HepG2 (cell line): ENCODE results near the gene PSMD3. TPM values are rescaled to one million over a fixed set of nuclear protein-coding genes. Genes with fewer than 3 reads are reported as not detected.

ENCODE experiments used
- ATAC-seq: fragments of 200-7000 bp; cut with Tn5 transposase; 3 replicates; pipeline ENCODE4 v1.9.1; 2020; ENCODE audit warnings: mild to moderate bottlenecking, moderate library complexity
- BruUV-seq: library from RNA; stranded (reverse); fragments of 400-500 nt; replicated peaks from 2 replicates; lab custom pipeline; 2021; lab: Mats Ljungman, UMichigan
- CTCF ChIA-PET: fragments of 300-600 bp; formaldehyde crosslinking; extraction: SDS; loops from one replicate; lab custom pipeline; 2021; ENCODE audit warnings: low total read pairs, inconsistent platforms, low intra/inter-chr PET ratio; lab: Yijun Ruan, JAX
- POLR2A ChIA-PET: fragments of 350-600 bp; sonication (Branson Sonifier 250); formaldehyde crosslinking; loops from one replicate; lab custom pipeline; 2020; ENCODE audit warnings: antibody characterized with exemption, inconsistent platforms; lab: Yijun Ruan, JAX
- DNase-seq: peaks from one replicate; pipeline ENCODE4 v3.0.0-alpha.2; 2015; ENCODE audit warnings: low spot score
- FAIRE-seq: peaks from 3 replicates; lab custom pipeline; 2011; peaks lifted over from hg19 to GRCh38; lab: Jason Lieb, UNC
- H2AFZ ChIP-seq: one replicate; pipeline ENCODE4 v1.6.1; 2011; ENCODE audit warnings: low read length, inconsistent platforms
- H3K27ac ChIP-seq: fragments of 300-600 bp; 3 replicates; pipeline ENCODE4 v1.8.0; 2011; ENCODE audit warnings: mixed run types, mild to moderate bottlenecking, mixed read lengths, low read length, inconsistent platforms; ENCODE audit not compliant: insufficient read depth; ENCODE audit errors: extremely low read length
- H3K27me3 ChIP-seq, 2 experiments: fragments of 200-600 bp in 1 of 2; 2 replicates in 1 of 2; 3 replicates in 1 of 2; pipeline versions ENCODE4 v1.6.0 to v1.8.0; 2011; ENCODE audit warnings: low read length in 2 of 2, mild to moderate bottlenecking in 2 of 2, moderate library complexity in 2 of 2, inconsistent platforms in 1 of 2; ENCODE audit not compliant: insufficient read depth in 2 of 2, control insufficient read depth in 1 of 2
- H3K36me3 ChIP-seq, 2 experiments: fragments of 200-600 bp in 1 of 2; replicated peaks in 1 of 2; 2 replicates in 1 of 2; 3 replicates in 1 of 2; pipeline versions ENCODE4 v1.5.1 to v1.8.0; 2011; ENCODE audit warnings: low read length in 2 of 2, inconsistent platforms in 1 of 2; ENCODE audit not compliant: insufficient read depth in 2 of 2, control insufficient read depth in 1 of 2
- H3K4me1 ChIP-seq: 2 replicates; pipeline ENCODE4 v1.5.1; 2012; ENCODE audit warnings: low read length, inconsistent platforms; ENCODE audit not compliant: insufficient read depth
- H3K4me2 ChIP-seq: 2 replicates; pipeline ENCODE4 v1.6.0; 2011; ENCODE audit warnings: low read depth, low read length, inconsistent platforms
- H3K4me3 ChIP-seq, 3 experiments: fragments of 200-600 bp in 1 of 3; sonication (generic), shearing (Covaris generic) in 1 of 3; replicated peaks in 1 of 3; 2 replicates each; pipeline ENCODE4 v1.5.1; 2011 to 2016; ENCODE audit warnings: low read length in 3 of 3, inconsistent platforms in 2 of 3, low read depth in 2 of 3, mild to moderate bottlenecking in 2 of 3, control low read depth in 1 of 3, mixed read lengths in 1 of 3; ENCODE audit not compliant: insufficient read depth in 1 of 3
- H3K79me2 ChIP-seq: one replicate; pipeline ENCODE4 v1.6.1; 2011; ENCODE audit warnings: low read length, inconsistent platforms; ENCODE audit not compliant: insufficient read depth
- H3K9ac ChIP-seq: 2 replicates; pipeline ENCODE4 v1.6.0; 2011; ENCODE audit warnings: mild to moderate bottlenecking, low read depth, low read length, inconsistent platforms; ENCODE audit not compliant: insufficient read depth
- H3K9me3 ChIP-seq: 2 replicates; pipeline ENCODE4 v1.5.1; 2012; ENCODE audit warnings: mild to moderate bottlenecking, low read length
- H4K20me1 ChIP-seq: 2 replicates; pipeline ENCODE4 v1.6.0; 2011; ENCODE audit warnings: inconsistent platforms, mild to moderate bottlenecking, low read length, moderate library complexity; ENCODE audit not compliant: insufficient read depth
- ARNT2 ChIP-seq: sonication (generic); formaldehyde crosslinking; IDR thresholded peaks from 2 replicates; pipeline ENCODE4 v1.8.0; 2022; ENCODE audit warnings: mild to moderate bottlenecking, low read depth, missing genetic modification reagents, moderate library complexity
- FOXC1 ChIP-seq: sonication (generic); formaldehyde crosslinking; IDR thresholded peaks from 2 replicates; pipeline ENCODE4 v1.8.0; 2022; ENCODE audit warnings: mild to moderate bottlenecking, missing genetic modification reagents, borderline replicate concordance
- KLF11 ChIP-seq: IDR thresholded peaks from 2 replicates; pipeline ENCODE4 v1.6.1; 2016; ENCODE audit warnings: missing compliant biosample characterization
- POLR2AphosphoS2 ChIP-seq: IDR thresholded peaks from 2 replicates; pipeline ENCODE4 v1.6.1; 2011; ENCODE audit warnings: low read depth, low read length, improper control_type of control experiment
- RBAK ChIP-seq: sonication (generic); formaldehyde crosslinking; IDR thresholded peaks from 2 replicates; pipeline ENCODE4 v1.5.1; 2020; ENCODE audit warnings: mild to moderate bottlenecking, missing genetic modification reagents
- WIZ ChIP-seq: sonication (generic); formaldehyde crosslinking; IDR thresholded peaks from 2 replicates; pipeline ENCODE4 v1.5.1; 2020; ENCODE audit warnings: mild to moderate bottlenecking, missing genetic modification reagents
- ZBTB38 ChIP-seq: sonication (generic); formaldehyde crosslinking; IDR thresholded peaks from 2 replicates; pipeline ENCODE4 v1.5.1; 2020; ENCODE audit warnings: mild to moderate bottlenecking, missing genetic modification reagents
- ZBTB42 ChIP-seq: sonication (generic); formaldehyde crosslinking; IDR thresholded peaks from 2 replicates; pipeline ENCODE4 v1.5.0; 2020; ENCODE audit warnings: mild to moderate bottlenecking, missing genetic modification reagents
- ZFP36L2 ChIP-seq: sonication (generic); formaldehyde crosslinking; IDR thresholded peaks from 2 replicates; pipeline ENCODE4 v1.4.0; 2020; ENCODE audit warnings: missing genetic modification reagents
- ZKSCAN8 ChIP-seq: IDR thresholded peaks from 2 replicates; pipeline ENCODE4 v1.6.1; 2016; ENCODE audit warnings: borderline replicate concordance, missing genetic modification reagents, missing compliant biosample characterization
- ZNF318 ChIP-seq: sonication (generic); formaldehyde crosslinking; IDR thresholded peaks from 2 replicates; pipeline ENCODE4 v1.4.0; 2020; ENCODE audit warnings: mild to moderate bottlenecking, missing genetic modification reagents
- ZNF33B ChIP-seq: sonication (generic); formaldehyde crosslinking; IDR thresholded peaks from 2 replicates; pipeline ENCODE4 v1.5.1; 2020; ENCODE audit warnings: mild to moderate bottlenecking, missing genetic modification reagents
- WGBS: methylation state at CpG from one replicate; pipeline ENCODE4 v1.1.6; 2017; ENCODE audit warnings: low lambda C conversion rate; 5-methylcytosine and 5-hydroxymethylcytosine counted together
- in situ Hi-C: cut with HindIII; loops from 2 replicates; pipeline ENCODE4 v1.10.0; 2017; ENCODE audit warnings: low pct_unique_long_range_greater_than_20kb; ENCODE audit not compliant: extremely low pct_ligation_motif_present
- intact Hi-C: fragments of 100-400 bp; cut with micrococcal nuclease; formaldehyde crosslinking; loops from one replicate; pipeline ENCODE4 v1.10.0; 2022; ENCODE audit not compliant: unreplicated experiment
- polyA plus RNA-seq, 8 experiments: library from polyadenylated mRNA; depleted of rRNA in 3 of 8; stranded (reverse) in 7 of 8; unstranded in 1 of 8; fragments of >200 nt; fragmentation: Illumina TruSeq in 4 of 8; extraction: Trizol in 4 of 8; gene quantifications; 2 replicates each; pipeline versions ENCODE4 v1.2.1 to v1.2.3, GENCODE V29; 2011 to 2016; ENCODE audit warnings: low read depth in 4 of 8, missing spikeins in 1 of 8, mixed read lengths in 1 of 8; ENCODE audit not compliant: insufficient read depth in 1 of 8
- total RNA-seq, 5 experiments: library from RNA; depleted of rRNA; stranded (reverse); fragments of >200 nt; fragmentation: Illumina TruSeq; extraction: Trizol; gene quantifications; 2 replicates each; pipeline ENCODE4 v1.2.3, GENCODE V29; 2016; ENCODE audit warnings: low read depth in 1 of 5

The PSMD3 gene
- total and polyA plus RNA-seq, 2 of the 13 experiments (the other 11 are each of a cell fraction or from before 2014, with no cell fraction given), result 97.4 to 146 TPM

- peak overlapping the region; percentile 19 for H3K27ac ChIP-seq
- peaks cover 28% of the 10 kb centered on the region for H3K79me2 ChIP-seq
- H3K4me1 ChIP-seq, result peaks cover 25% of the 10 kb centered on the region
- no TSS peak for BruUV-seq
- H3K4me2 ChIP-seq, result peak overlapping the region; percentile 94
- POLR2A ChIA-PET, result interaction anchor here (0.6 to 2.3 kb wide), 27 partner anchors 9 to 529 kb away, joined by 3 to 21 read pairs (median 4); partner anchors contain the start of genes GSDMB, LRRC3C, MED1 and MED24
- intact Hi-C loops, result loop anchor here (1.0 to 2.0 kb wide), 4 partner anchors 21 to 108 kb away; partner anchors contain the start of genes LRRC3C and ORMDL3
- FAIRE-seq, result no peak
- H4K20me1 ChIP-seq, result peaks cover 9% of the 10 kb centered on the region
- H3K9ac ChIP-seq, result peak overlapping the region; percentile 58
- H3K9me3 ChIP-seq, result no peaks in the 10 kb centered on the region
- CTCF ChIA-PET, result interaction anchor here (0.6 to 2.3 kb wide), 4 partner anchors 21 to 250 kb away, joined by 3 to 25 read pairs (median 9); partner anchors contain the start of gene MIEN1
- peak; percentile 48 for DNase-seq
- H3K36me3 ChIP-seq, result peaks cover 10 to 12% of the 10 kb centered on the region in 2 experiments
- H3K4me3 ChIP-seq, result peak overlapping the region; percentile 62 to 94 (median 63)
- in situ Hi-C loops, result loop anchor here (5.0 kb wide), 1 partner anchor 108 kb away; no protein-coding TSS in a partner anchor
- WGBS, result under 1% methylated on average over 10 of the region's 10 CpGs
- H2AFZ ChIP-seq, result peak overlapping the region; percentile 94
- peak; percentile 71 for ATAC-seq
- peaks cover 6 to 28% of the 10 kb centered on the region in 2 experiments for H3K27me3 ChIP-seq
- no peak for TF ChIP-seq ZKSCAN8 (CRISPR knock-in tag)
- no peak for TF ChIP-seq ZBTB38
- no peak for TF ChIP-seq ZBTB42 (CRISPR knock-in tag)
- TF ChIP-seq WIZ (CRISPR knock-in tag), result no peak
- no peak for TF ChIP-seq POLR2AphosphoS2
- no peak for TF ChIP-seq ARNT2 (CRISPR knock-in tag)
- no peak for TF ChIP-seq FOXC1 (CRISPR knock-in tag)
- TF ChIP-seq ZNF318 (CRISPR knock-in tag), result no peak
- 0 out of 2 replicates have a peak, but pooled peaks have one; percentile 35 for TF ChIP-seq ZFP36L2 (CRISPR knock-in tag)
- TF ChIP-seq RBAK, result no peak
- TF ChIP-seq ZNF33B, result no peak
- TF ChIP-seq KLF11 (CRISPR knock-in tag), result no peak
Measured at GRCh38 chr17:39979893-39980350, 685 bp upstream of the PSMD3 start.
